HL-60/S4 treated with phorbol 12-myristate 13-acetate at 8.2 ng/mL for 4 days and 3 days (cell line): ENCODE measurements around the gene IRX2.

ENCODE experiments used
- in situ Hi-C: fragments of 300-500 bp; cut with MboI; formaldehyde crosslinking; loops from 2 replicates; pipeline ENCODE4 v1.15.0; 2022; ENCODE audit warnings: low sequenced_read_pairs

IRX2 gene

GRCh38 chr5:2751592-2752021 lies at the start of gene IRX2:
Gene IRX2, minus strand, starts transcription at chr5:2751677. Its CDS starts 264 bp downstream, at chr5:2751413.
- in situ Hi-C loops = no loop called here

GRCh38 chr5:2800035-2800434 lies 48.6 kb upstream of the IRX2 start:
- in situ Hi-C loops = no loop called here

- in situ Hi-C loops = no loop called here
Observed at GRCh38 chr5:2797981-2798380, 46.5 kb upstream of the IRX2 start.

- in situ Hi-C loops = no loop called here
Observed at GRCh38 chr5:2797160-2797559, 45.7 kb upstream of the IRX2 start.

- in situ Hi-C loops = no loop called here
Observed at GRCh38 chr5:2783223-2783622, 31.7 kb upstream of the IRX2 start.

- in situ Hi-C loops = no loop called here
Observed at GRCh38 chr5:2782658-2783057, 31.2 kb upstream of the IRX2 start.

GRCh38 chr5:2780421-2781171 lies 29.1 kb upstream of the IRX2 start:
- in situ Hi-C loops = no loop called here

GRCh38 chr5:2779459-2779858 lies 28.0 kb upstream of the IRX2 start:
- in situ Hi-C loops = no loop called here

GRCh38 chr5:2776337-2777302 lies 25.1 kb upstream of the IRX2 start:
- in situ Hi-C loops = no loop called here

GRCh38 chr5:2773327-2773726 lies 21.9 kb upstream of the IRX2 start:
- in situ Hi-C loops = no loop called here

GRCh38 chr5:2767089-2767488 lies 15.6 kb upstream of the IRX2 start:
- in situ Hi-C loops = no loop called here

- in situ Hi-C loops = no loop called here
Observed at GRCh38 chr5:2764581-2764980, 13.1 kb upstream of the IRX2 start.

GRCh38 chr5:2763533-2763794 lies 12.0 kb upstream of the IRX2 start:
- in situ Hi-C loops = no loop called here

- in situ Hi-C loops = no loop called here
Observed at GRCh38 chr5:2762744-2763532, 11.5 kb upstream of the IRX2 start.

- in situ Hi-C loops = no loop called here
Observed at GRCh38 chr5:2761921-2762488, 10.5 kb upstream of the IRX2 start.

- in situ Hi-C loops = no loop called here
Observed at GRCh38 chr5:2759696-2760461, 8.4 kb upstream of the IRX2 start.

GRCh38 chr5:2759091-2759490 lies 7.6 kb upstream of the IRX2 start:
- in situ Hi-C loops = no loop called here

GRCh38 chr5:2758632-2759031 lies 7.2 kb upstream of the IRX2 start:
- in situ Hi-C loops = no loop called here

- in situ Hi-C loops = no loop called here
Observed at GRCh38 chr5:2757563-2758351, 6.3 kb upstream of the IRX2 start.
